Suprapubic skin (tissue), 4 donors: ENCODE data around the gene EFTUD2. TPM values are rescaled to one million over a fixed set of nuclear protein-coding genes. Genes with fewer than 3 reads are reported as not detected.

ENCODE experiments used
- DNase-seq, 2 donors: peaks; one replicate each; pipeline ENCODE4 v3.0.0-alpha.2; 2019; ENCODE audit warnings: low spot score in 2 of 2
- H3K27ac ChIP-seq: fragments of 200-600 bp; sonication (generic); one replicate; pipeline ENCODE4 v1.5.1; 2019
- H3K27me3 ChIP-seq: fragments of 200-600 bp; sonication (generic); one replicate; pipeline ENCODE4 v1.5.1; 2019
- H3K36me3 ChIP-seq: fragments of 200-600 bp; sonication (generic); one replicate; pipeline ENCODE4 v1.5.1; 2019
- H3K4me1 ChIP-seq: fragments of 200-600 bp; sonication (generic); one replicate; pipeline ENCODE4 v1.5.1; 2019
- H3K4me3 ChIP-seq: fragments of 200-600 bp; sonication (generic); one replicate; pipeline ENCODE4 v1.5.1; 2019; ENCODE audit warnings: mild to moderate bottlenecking
- H3K9me3 ChIP-seq: fragments of 200-600 bp; sonication (generic); one replicate; pipeline ENCODE4 v1.5.1; 2019
- CTCF ChIP-seq, 2 donors: fragments of 200-600 bp in 1 of 2; fragments of 450-650 bp in 1 of 2; sonication (generic) in 1 of 2; IDR thresholded peaks; one replicate each; pipeline ENCODE4 v1.5.1; 2016 to 2019; ENCODE audit warnings: antibody characterized with exemption in 2 of 2, mild to moderate bottlenecking in 1 of 2, moderate library complexity in 1 of 2
- EP300 ChIP-seq: sonication (generic); formaldehyde crosslinking; IDR thresholded peaks from one replicate; pipeline ENCODE4 v1.6.1; 2017; ENCODE audit warnings: antibody characterized with exemption
- POLR2A ChIP-seq, 2 donors: fragments of 450-650 bp; IDR thresholded peaks; one replicate each; pipeline ENCODE4 v1.6.1; 2017; ENCODE audit warnings: antibody characterized with exemption in 2 of 2, mild to moderate bottlenecking in 2 of 2, moderate library complexity in 2 of 2
- POLR2AphosphoS5 ChIP-seq, 3 donors: sonication (generic); formaldehyde crosslinking; IDR thresholded peaks; one replicate each; pipeline ENCODE4 v1.6.1; 2017; ENCODE audit warnings: antibody characterized with exemption in 3 of 3
- WGBS: methylation state at CpG from one replicate; pipeline ENCODE4 v1.1.5; 2018; 5-methylcytosine and 5-hydroxymethylcytosine counted together
- total RNA-seq, 4 donors: library from RNA; depleted of rRNA; stranded (reverse); fragments of >200 nt; gene quantifications; one replicate each; pipeline ENCODE4 v1.1.0, GENCODE V29; 2016

Gene EFTUD2
- total RNA-seq, 4 donors from 2014 or later: 46.6 to 114 (median 94.7) TPM

GRCh38 chr17:44847586-44847985, 51.7 kb downstream of the EFTUD2 start, which contains the start of gene HIGD1B:
HIGD1B (plus strand) TSS chr17:44847883; CDS start chr17:44848153, 270 bp downstream.
- Histone ChIP-seq H3K27ac (no peak within 1 kb of the TSS), H3K9me3 (no peaks in the 10 kb centered on the region), H3K36me3 (peaks cover 29% of the 10 kb centered on the region), H3K4me3 (no peak within 1 kb of the TSS), H3K4me1 (no peaks in the 10 kb centered on the region), H3K27me3 (no peaks in the 10 kb centered on the region)
- WGBS: 73% methylated on average over 2 of the region's 2 CpGs
- DNase-seq: no peak
- TF ChIP-seq EP300: no peak
- TF ChIP-seq POLR2AphosphoS5 (IDR thresholded peaks at IDR 0.05): no peak
- TF ChIP-seq CTCF (IDR thresholded peaks at IDR 0.05): no peak

GRCh38 chr17:44846206-44846605, 53.0 kb downstream of the EFTUD2 start:
- TF ChIP-seq POLR2AphosphoS5 (IDR thresholded peaks at IDR 0.05): no peak
- no peak for TF ChIP-seq EP300
- TF ChIP-seq POLR2A (IDR thresholded peaks at IDR 0.05): no peak
- TF ChIP-seq CTCF (IDR thresholded peaks at IDR 0.05): no peak
- 76% methylated on average over 8 of the region's 8 CpGs for WGBS
- no peak for DNase-seq

DNA sequence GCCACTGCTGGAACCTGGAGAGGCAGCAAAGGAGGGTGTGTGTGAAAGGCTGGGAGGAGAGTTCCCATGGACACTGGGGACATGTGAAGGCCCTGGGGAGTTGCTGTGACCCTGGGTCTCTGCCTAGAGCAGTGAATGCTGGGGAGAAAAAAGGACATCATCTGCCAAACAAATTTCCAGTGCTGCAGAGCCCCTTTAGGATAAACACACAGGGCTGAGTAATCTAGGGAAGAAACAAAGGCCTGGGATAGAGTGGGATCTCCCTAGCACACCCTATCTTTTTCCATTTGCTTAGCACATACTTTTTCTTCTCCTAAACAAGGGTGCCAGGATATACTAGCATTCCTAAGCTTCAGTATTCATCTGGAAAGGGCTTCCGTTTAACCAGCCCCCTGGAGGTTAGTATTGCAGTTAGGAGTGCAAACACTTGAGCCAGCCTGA, 54.8 kb downstream of the EFTUD2 start:
- 88% methylated on average over 1 of the region's 1 CpG for WGBS

More at GRCh38 chr17:44846206-44846605, 53.0 kb downstream of the EFTUD2 start:
- Histone ChIP-seq H3K4me3 (no peak overlapping the region), H3K9me3 (no peaks in the 10 kb centered on the region), H3K36me3 (peaks cover 15% of the 10 kb centered on the region), H3K27me3 (no peaks in the 10 kb centered on the region), H3K27ac (no peak overlapping the region), H3K4me1 (no peaks in the 10 kb centered on the region)

GRCh38 chr17:44842748-44843147, 56.5 kb downstream of the EFTUD2 start:
- no peak for TF ChIP-seq POLR2A (IDR thresholded peaks at IDR 0.05)
- no peak for TF ChIP-seq POLR2AphosphoS5 (IDR thresholded peaks at IDR 0.05)
- no peak for TF ChIP-seq EP300
- TF ChIP-seq CTCF (IDR thresholded peaks at IDR 0.05): no peak
- 36% methylated on average over 5 of the region's 5 CpGs for WGBS
- Histone ChIP-seq H3K27me3 (no peaks in the 10 kb centered on the region), H3K9me3 (no peaks in the 10 kb centered on the region), H3K4me1 (no peaks in the 10 kb centered on the region), H3K4me3 (no peak overlapping the region), H3K36me3 (no peaks in the 10 kb centered on the region), H3K27ac (no peak overlapping the region)
- DNase-seq: no peak

More for the DNA sequence above, 54.8 kb downstream of the EFTUD2 start:
- TF ChIP-seq POLR2AphosphoS5 (IDR thresholded peaks at IDR 0.05): no peak
- no peak for TF ChIP-seq CTCF (IDR thresholded peaks at IDR 0.05)
- TF ChIP-seq POLR2A (IDR thresholded peaks at IDR 0.05): no peak
- no peak for TF ChIP-seq EP300
- H3K27ac ChIP-seq: no peak overlapping the region
- no peaks in the 10 kb centered on the region for H3K27me3 ChIP-seq
- H3K4me1 ChIP-seq: no peaks in the 10 kb centered on the region
- no peak overlapping the region for H3K4me3 ChIP-seq
- H3K36me3 ChIP-seq: no peaks in the 10 kb centered on the region
- H3K9me3 ChIP-seq: no peaks in the 10 kb centered on the region
- no peak for DNase-seq

DNA sequence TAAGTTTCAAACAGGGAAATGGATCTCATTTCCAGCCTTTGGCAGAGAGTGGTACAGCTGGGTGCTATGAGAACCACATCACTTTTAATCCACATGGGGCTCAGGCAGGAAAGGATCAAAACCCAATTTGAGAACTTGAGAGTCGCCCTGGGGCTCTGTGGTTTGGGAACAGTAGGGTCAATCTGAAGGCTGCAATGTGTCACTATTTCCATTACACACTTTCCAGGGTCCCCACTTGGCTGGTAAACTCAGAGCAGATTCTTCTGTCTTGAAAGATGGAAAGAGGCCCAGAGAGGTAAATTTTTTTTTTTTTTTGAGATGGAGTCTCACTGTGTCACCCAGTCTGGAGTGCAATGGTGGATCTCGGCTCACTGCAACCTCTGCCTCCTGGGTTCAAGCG, 58.3 kb downstream of the EFTUD2 start:
- no peak overlapping the region for H3K27ac ChIP-seq
- H3K36me3 ChIP-seq: no peaks in the 10 kb centered on the region
- H3K9me3 ChIP-seq: no peaks in the 10 kb centered on the region
- no peaks in the 10 kb centered on the region for H3K4me1 ChIP-seq
- H3K4me3 ChIP-seq: no peak overlapping the region
- 81% methylated on average over 3 of the region's 3 CpGs for WGBS
- no peaks in the 10 kb centered on the region for H3K27me3 ChIP-seq
- no peak for DNase-seq
- TF ChIP-seq POLR2AphosphoS5 (IDR thresholded peaks at IDR 0.05) (no peak), CTCF (IDR thresholded peaks at IDR 0.05) (no peak), POLR2A (IDR thresholded peaks at IDR 0.05) (no peak), EP300 (no peak)
